H9 (cell line): ENCODE measurements around the gene BBIP1. TPM values are rescaled to one million over a fixed set of nuclear protein-coding genes. Genes with fewer than 3 reads are reported as not detected.

Experiments
- DNase-seq: peaks from one replicate; pipeline ENCODE4 v3.0.0-alpha.2; 2017
- H2AFZ ChIP-seq: one replicate; pipeline ENCODE4 v1.6.1; 2013; ENCODE audit warnings: mild to moderate bottlenecking, low read length, control low read depth, moderate library complexity
- H2AK5ac ChIP-seq: 2 replicates; pipeline ENCODE4 v1.6.1; 2013; ENCODE audit warnings: low read length, control low read depth, mixed read lengths; ENCODE audit not compliant: insufficient read length
- H2BK120ac ChIP-seq: one replicate; pipeline ENCODE4 v1.6.1; 2013; ENCODE audit warnings: low read depth, mild to moderate bottlenecking, low read length, control low read depth, inconsistent platforms; ENCODE audit not compliant: poor library complexity, severe bottlenecking
- H2BK12ac ChIP-seq: 2 replicates; pipeline ENCODE4 v1.6.1; 2013; ENCODE audit warnings: low read length, control low read depth, mixed read lengths, low read depth; ENCODE audit not compliant: insufficient read length
- H2BK15ac ChIP-seq: 2 replicates; pipeline ENCODE4 v1.6.1; 2013; ENCODE audit warnings: low read depth, low read length, control low read depth
- H2BK20ac ChIP-seq: one replicate; pipeline ENCODE4 v1.6.1; 2013; ENCODE audit warnings: low read depth, mild to moderate bottlenecking, low read length, control low read depth, inconsistent platforms; ENCODE audit not compliant: poor library complexity, severe bottlenecking
- H2BK5ac ChIP-seq: 2 replicates; pipeline ENCODE4 v1.6.1; 2013; ENCODE audit warnings: low read length, control low read depth, mixed read lengths; ENCODE audit not compliant: insufficient read length
- H3K14ac ChIP-seq: 2 replicates; pipeline ENCODE4 v1.6.1; 2013; ENCODE audit warnings: low read length, control low read depth; ENCODE audit not compliant: insufficient read depth
- H3K18ac ChIP-seq: 2 replicates; pipeline ENCODE4 v1.6.1; 2013; ENCODE audit warnings: low read depth, mild to moderate bottlenecking, mixed read lengths, low read length, control low read depth; ENCODE audit not compliant: insufficient read length
- H3K23ac ChIP-seq: 2 replicates; pipeline ENCODE4 v1.6.1; 2013; ENCODE audit warnings: low read length, control low read depth, mixed read lengths, low read depth; ENCODE audit not compliant: insufficient read length
- H3K23me2 ChIP-seq: 2 replicates; pipeline ENCODE4 v1.6.1; 2013; ENCODE audit warnings: low read depth, mild to moderate bottlenecking, mixed read lengths, low read length, control low read depth; ENCODE audit not compliant: insufficient read length, poor library complexity, severe bottlenecking
- H3K27ac ChIP-seq: 2 replicates; pipeline ENCODE4 v1.5.1; 2013; ENCODE audit warnings: low read length, control low read depth, mixed read lengths, low read depth; ENCODE audit not compliant: insufficient read length
- H3K27me3 ChIP-seq: 2 replicates; pipeline ENCODE4 v1.6.1; 2013; ENCODE audit warnings: low read length, control low read depth, inconsistent platforms; ENCODE audit not compliant: insufficient read depth
- H3K4ac ChIP-seq: 2 replicates; pipeline ENCODE4 v1.6.1; 2013; ENCODE audit warnings: low read depth, mild to moderate bottlenecking, control low read depth, inconsistent platforms, low read length, moderate library complexity
- H3K4me1 ChIP-seq: 2 replicates; pipeline ENCODE4 v1.6.1; 2013; ENCODE audit warnings: low read length, control low read depth, inconsistent platforms; ENCODE audit not compliant: insufficient read depth
- H3K4me2 ChIP-seq: 2 replicates; pipeline ENCODE4 v1.6.1; 2013; ENCODE audit warnings: low read length, control low read depth, mixed read lengths; ENCODE audit not compliant: insufficient read length, insufficient read depth
- H3K56ac ChIP-seq: 2 replicates; pipeline ENCODE4 v1.6.1; 2013; ENCODE audit warnings: low read depth, mild to moderate bottlenecking, mixed read lengths, low read length, control low read depth; ENCODE audit not compliant: insufficient read length
- H3K79me1 ChIP-seq: 2 replicates; pipeline ENCODE4 v1.6.1; 2013; ENCODE audit warnings: low read depth, mild to moderate bottlenecking, moderate library complexity, low read length, control low read depth, inconsistent platforms; ENCODE audit not compliant: insufficient read depth, poor library complexity, severe bottlenecking
- H3K79me2 ChIP-seq: 2 replicates; pipeline ENCODE4 v1.6.1; 2013; ENCODE audit warnings: low read length, control low read depth, inconsistent platforms; ENCODE audit not compliant: insufficient read depth
- H3K9ac ChIP-seq: 2 replicates; pipeline ENCODE4 v1.6.1; 2013; ENCODE audit warnings: low read length, control low read depth, mixed read lengths; ENCODE audit not compliant: insufficient read length; ENCODE audit errors: extremely low read depth
- H3K9me3 ChIP-seq: one replicate; pipeline ENCODE4 v1.6.1; 2013; ENCODE audit warnings: low read depth, low read length, inconsistent platforms; ENCODE audit not compliant: control insufficient read depth
- H3T11ph ChIP-seq: one replicate; pipeline ENCODE4 v1.6.1; 2013; ENCODE audit warnings: mild to moderate bottlenecking, low read length, control low read depth, inconsistent platforms
- H4K20me1 ChIP-seq: one replicate; pipeline ENCODE4 v1.6.1; 2013; ENCODE audit not compliant: control insufficient read depth, insufficient read length, insufficient read depth
- H4K5ac ChIP-seq: 2 replicates; pipeline ENCODE4 v1.6.1; 2013; ENCODE audit warnings: low read depth, mild to moderate bottlenecking, mixed read lengths, low read length, control low read depth; ENCODE audit not compliant: insufficient read length
- H4K8ac ChIP-seq: replicated peaks from 2 replicates; pipeline ENCODE4 v1.6.1; 2013; ENCODE audit warnings: low read length, control low read depth, mixed read lengths, low read depth; ENCODE audit not compliant: insufficient read length
- H4K91ac ChIP-seq: 2 replicates; pipeline ENCODE4 v1.6.1; 2013; ENCODE audit warnings: low read depth, mild to moderate bottlenecking, moderate library complexity, mixed read lengths, low read length, control low read depth; ENCODE audit not compliant: insufficient read length
- H3K27ac Mint-ChIP-seq, 3 experiments: 2 replicates in 2 of 3; 3 replicates in 1 of 3; pipeline ENCODE4 v1.8.0; 2020 to 2021; ENCODE audit warnings: mixed read lengths in 3 of 3, mild to moderate bottlenecking in 1 of 3, moderate library complexity in 1 of 3
- H3K27me3 Mint-ChIP-seq: 2 replicates; pipeline ENCODE4 v1.8.0; 2021; ENCODE audit warnings: low read depth, mild to moderate bottlenecking, moderate library complexity, mixed read lengths
- H3K36me3 Mint-ChIP-seq, 3 experiments: 2 replicates in 2 of 3; 3 replicates in 1 of 3; pipeline ENCODE4 v1.8.0; 2020 to 2021; ENCODE audit warnings: low read depth in 3 of 3, mixed read lengths in 3 of 3; ENCODE audit not compliant: insufficient read depth in 1 of 3
- H3K4me1 Mint-ChIP-seq, 2 experiments: 2 replicates each; pipeline ENCODE4 v1.8.0; 2020; ENCODE audit warnings: mixed read lengths in 2 of 2
- H3K4me3 Mint-ChIP-seq, 2 experiments: 2 replicates in 1 of 2; 3 replicates in 1 of 2; pipeline ENCODE4 v1.8.0; 2020 to 2021; ENCODE audit warnings: mild to moderate bottlenecking in 2 of 2, mixed read lengths in 2 of 2, moderate library complexity in 1 of 2
- H3K9me3 Mint-ChIP-seq, 2 experiments: 2 replicates in 1 of 2; 3 replicates in 1 of 2; pipeline ENCODE4 v1.8.0; 2020; ENCODE audit warnings: mild to moderate bottlenecking in 2 of 2, mixed read lengths in 2 of 2, moderate library complexity in 1 of 2
- WGBS: extraction: QIAGEN DNeasy Blood & Tissue Kit; methylation state at CpG from one replicate; pipeline ENCODE4 v1.1.7; 2013; ENCODE audit warnings: missing lambda C conversion rate, low lambda C conversion rate, mixed read lengths; ENCODE audit not compliant: insufficient read length; ENCODE audit errors: extremely low coverage; 5-methylcytosine and 5-hydroxymethylcytosine counted together
- total RNA-seq: library from RNA; stranded (reverse); gene quantifications from 2 replicates; pipeline ENCODE4 v1.2.1, GENCODE V29; 2021
- TF ChIP-seq, protein P1 (sequence below): fragments of 200-600 bp; sonication (generic); conservative IDR thresholded peaks from 3 replicates; pipeline ENCODE4 v1.8.0; 2021; ENCODE audit warnings: antibody characterized with exemption, mild to moderate bottlenecking

Gene BBIP1
- total RNA-seq, 1 experiment from 2014 or later: 18.8 TPM

DNA sequence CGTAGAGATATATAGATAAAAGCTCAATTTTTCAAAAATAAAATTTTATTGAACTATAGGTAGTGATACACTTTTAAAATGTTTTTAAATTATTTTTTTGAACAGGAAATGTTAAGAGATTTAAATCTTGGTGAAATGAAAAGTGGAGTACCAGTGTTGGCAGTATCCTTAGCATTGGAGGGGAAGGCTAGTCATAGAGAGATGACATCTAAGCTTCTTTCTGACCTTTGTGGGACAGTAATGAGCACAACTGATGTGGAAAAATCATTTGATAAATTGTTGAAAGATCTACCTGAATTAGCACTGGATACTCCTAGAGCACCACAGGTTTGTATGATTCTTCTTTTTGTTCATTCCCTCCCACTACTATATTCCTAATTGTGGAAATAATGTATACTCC lies 31.4 kb downstream of the BBIP1 start:
- Mint-ChIP-seq H3K36me3 (peaks cover 0 to 36% (median 17%) of the 10 kb centered on the region in 3 experiments; a peak in 4 of 7 replicates), H3K27ac (no peak overlapping the region), H3K9me3 (no peaks in the 10 kb centered on the region), H3K27me3 (no peaks in the 10 kb centered on the region), H3K4me1 (no peaks in the 10 kb centered on the region), H3K4me3 (no peak overlapping the region)
- Histone ChIP-seq H3K56ac (no peak overlapping the region), H3K4ac (no peak overlapping the region), H3K79me2 (no peaks in the 10 kb centered on the region), H2AFZ (no peak overlapping the region), H3K4me1 (no peaks in the 10 kb centered on the region), H3T11ph (no peak overlapping the region), H3K4me2 (no peak overlapping the region), H3K9ac (no peak overlapping the region), H2AK5ac (no peak overlapping the region), H2BK15ac (no peak overlapping the region), H2BK12ac (no peak overlapping the region), H3K27me3 (no peaks in the 10 kb centered on the region), H2BK5ac (no peak overlapping the region), H3K23ac (no peak overlapping the region), H4K91ac (no peak overlapping the region), H4K8ac (no peak overlapping the region), H3K14ac (no peak overlapping the region), H4K20me1 (no peaks in the 10 kb centered on the region), H2BK20ac (no peak overlapping the region), H4K5ac (no peak overlapping the region), H3K79me1 (no peaks in the 10 kb centered on the region), H3K23me2 (no peaks in the 10 kb centered on the region), H3K27ac (no peak overlapping the region), H3K9me3 (no peaks in the 10 kb centered on the region), H3K18ac (no peak overlapping the region), H2BK120ac (no peak overlapping the region)
- TF ChIP-seq, protein P1, sequence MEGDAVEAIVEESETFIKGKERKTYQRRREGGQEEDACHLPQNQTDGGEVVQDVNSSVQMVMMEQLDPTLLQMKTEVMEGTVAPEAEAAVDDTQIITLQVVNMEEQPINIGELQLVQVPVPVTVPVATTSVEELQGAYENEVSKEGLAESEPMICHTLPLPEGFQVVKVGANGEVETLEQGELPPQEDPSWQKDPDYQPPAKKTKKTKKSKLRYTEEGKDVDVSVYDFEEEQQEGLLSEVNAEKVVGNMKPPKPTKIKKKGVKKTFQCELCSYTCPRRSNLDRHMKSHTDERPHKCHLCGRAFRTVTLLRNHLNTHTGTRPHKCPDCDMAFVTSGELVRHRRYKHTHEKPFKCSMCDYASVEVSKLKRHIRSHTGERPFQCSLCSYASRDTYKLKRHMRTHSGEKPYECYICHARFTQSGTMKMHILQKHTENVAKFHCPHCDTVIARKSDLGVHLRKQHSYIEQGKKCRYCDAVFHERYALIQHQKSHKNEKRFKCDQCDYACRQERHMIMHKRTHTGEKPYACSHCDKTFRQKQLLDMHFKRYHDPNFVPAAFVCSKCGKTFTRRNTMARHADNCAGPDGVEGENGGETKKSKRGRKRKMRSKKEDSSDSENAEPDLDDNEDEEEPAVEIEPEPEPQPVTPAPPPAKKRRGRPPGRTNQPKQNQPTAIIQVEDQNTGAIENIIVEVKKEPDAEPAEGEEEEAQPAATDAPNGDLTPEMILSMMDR: no peak
- no CpG with 5 or more reads among the region's 1 CpG for WGBS
- DNase-seq: no peak
